OCI-LY7 (cell line): Measurements from ENCODE around the gene RPS24. TPM values are rescaled to one million over a fixed set of nuclear protein-coding genes. Genes with fewer than 3 reads are reported as not detected.

Source experiments
- BruUV-seq: library from RNA; stranded (reverse); fragments of 400-500 nt; replicated peaks from 2 replicates; lab custom pipeline; 2021; lab: Mats Ljungman, UMichigan
- CTCF ChIA-PET: fragments of 300-600 bp; sonication (Branson Sonifier 250); formaldehyde crosslinking; loops from one replicate; lab custom pipeline; 2022; ENCODE audit warnings: antibody characterized with exemption; ENCODE audit not compliant: unreplicated experiment; lab: Charles Lee
- POLR2A ChIA-PET: fragments of 300-600 bp; sonication (Branson Sonifier 250); formaldehyde crosslinking; loops from one replicate; lab custom pipeline; 2022; ENCODE audit warnings: antibody characterized with exemption; lab: Charles Lee
- DNase-seq: peaks from one replicate; pipeline ENCODE4 v3.0.0-alpha.2; 2015; ENCODE audit warnings: low spot score
- H2AFZ ChIP-seq: fragments of 200-600 bp; sonication (generic), shearing (Covaris generic); 2 replicates; pipeline ENCODE4 v1.6.1; 2014; ENCODE audit warnings: mild to moderate bottlenecking, antibody characterized with exemption, low read length, moderate library complexity
- H3K27ac ChIP-seq: fragments of 200-600 bp; sonication (generic); 2 replicates; pipeline ENCODE4 v1.5.1; 2014; ENCODE audit warnings: mixed run types, low read depth, mild to moderate bottlenecking, moderate library complexity, low read length, inconsistent platforms; ENCODE audit not compliant: poor library complexity, severe bottlenecking
- H3K36me3 ChIP-seq: fragments of 200-600 bp; sonication (generic); 2 replicates; pipeline ENCODE4 v1.6.1; 2014; ENCODE audit warnings: mild to moderate bottlenecking, antibody characterized with exemption, low read length, moderate library complexity, mixed read lengths; ENCODE audit not compliant: insufficient read depth
- H3K4me1 ChIP-seq: fragments of 200-600 bp; sonication (generic); 2 replicates; pipeline ENCODE4 v1.5.1; 2014; ENCODE audit warnings: mild to moderate bottlenecking, low read length; ENCODE audit not compliant: insufficient read depth, poor library complexity, severe bottlenecking
- H3K4me2 ChIP-seq: fragments of 200-600 bp; sonication (generic); 2 replicates; pipeline ENCODE4 v1.6.1; 2014; ENCODE audit warnings: mild to moderate bottlenecking, low read length
- H3K4me3 ChIP-seq: fragments of 200-600 bp; sonication (generic); 2 replicates; pipeline ENCODE4 v1.5.1; 2014; ENCODE audit warnings: mild to moderate bottlenecking, low read depth, low read length; ENCODE audit not compliant: poor library complexity, severe bottlenecking
- H3K79me2 ChIP-seq: fragments of 200-600 bp; sonication (generic); 2 replicates; pipeline ENCODE4 v1.6.1; 2016; ENCODE audit warnings: low read depth, mild to moderate bottlenecking, low read length, moderate library complexity, mixed read lengths; ENCODE audit not compliant: insufficient read depth
- H3K9me2 ChIP-seq: fragments of 200-600 bp; sonication (generic); 2 replicates; pipeline ENCODE4 v1.6.1; 2016; ENCODE audit warnings: mild to moderate bottlenecking, low read length, mixed read lengths; ENCODE audit not compliant: insufficient read depth
- H3K9me3 ChIP-seq: fragments of 200-600 bp; sonication (generic); 2 replicates; pipeline ENCODE4 v1.6.1; 2014; ENCODE audit warnings: mild to moderate bottlenecking, mixed run types, low read length, mixed read lengths
- H4K20me1 ChIP-seq: fragments of 200-600 bp; sonication (generic); 2 replicates; pipeline ENCODE4 v1.6.1; 2014; ENCODE audit warnings: mild to moderate bottlenecking, antibody characterized with exemption, low read length, moderate library complexity, mixed read lengths; ENCODE audit not compliant: insufficient read depth
- EZH2phosphoT487 ChIP-seq: fragments of 200-600 bp; sonication (generic); IDR thresholded peaks from 2 replicates; pipeline ENCODE4 v1.6.1; 2018; ENCODE audit warnings: low read depth, borderline replicate concordance, mild to moderate bottlenecking, mixed run types, antibody characterized with exemption, low read length, moderate library complexity, mixed read lengths
- intact Hi-C: fragments of 100-400 bp; cut with micrococcal nuclease; formaldehyde crosslinking; loops from one replicate; pipeline ENCODE4 v1.10.0; 2022; ENCODE audit not compliant: unreplicated experiment
- total RNA-seq, 2 experiments: library from RNA; depleted of rRNA in 1 of 2; stranded (reverse); fragments of >200 nt in 1 of 2; shearing (Covaris generic) in 1 of 2; gene quantifications; 2 replicates each; pipeline ENCODE4 v1.2.3, GENCODE V29; 2014 to 2022
- TF ChIP-seq, protein P1 (sequence below): fragments of 200-600 bp; sonication (generic); conservative IDR thresholded peaks from 2 replicates; pipeline ENCODE4 v1.5.1; 2014; ENCODE audit warnings: mild to moderate bottlenecking, antibody characterized with exemption, low read length, moderate library complexity, mixed read lengths

Gene RPS24
- total RNA-seq, 2 experiments from 2014 or later: 2,059 to 3,395 TPM

DNA sequence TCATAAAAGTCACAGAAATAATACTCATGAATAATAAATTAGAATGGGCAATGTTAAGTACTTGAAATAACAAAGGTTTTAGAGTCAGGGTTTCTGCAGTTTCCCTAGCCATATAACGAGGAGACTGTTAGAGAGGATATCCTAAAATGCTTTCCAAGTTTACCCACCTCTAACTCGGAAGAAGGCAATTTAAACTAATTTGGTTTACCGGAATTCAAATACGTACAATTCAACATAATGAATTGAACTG, 351 bp upstream of the RPS24 start:
- Histone ChIP-seq H3K4me1 (peaks cover 48% of the 10 kb centered on the region), H3K4me2 (peak overlapping the region; percentile 61), H4K20me1 (peaks cover 42% of the 10 kb centered on the region), H3K9me2 (no peaks in the 10 kb centered on the region), H3K9me3 (no peaks in the 10 kb centered on the region), H3K27ac (peak overlapping the region; percentile 56), H3K36me3 (peaks cover 44% of the 10 kb centered on the region), H2AFZ (peak overlapping the region; percentile 79), H3K79me2 (peaks cover 57% of the 10 kb centered on the region), H3K4me3 (peak overlapping the region; percentile 85)
- ChIA-PET CTCF (no interaction called here), POLR2A (interaction anchor here (1.2 kb wide), 1 partner anchor 43 kb away, joined by 3 read pairs; no protein-coding TSS in a partner anchor)
- DNase-seq: no peak
- TF ChIP-seq, protein P1, sequence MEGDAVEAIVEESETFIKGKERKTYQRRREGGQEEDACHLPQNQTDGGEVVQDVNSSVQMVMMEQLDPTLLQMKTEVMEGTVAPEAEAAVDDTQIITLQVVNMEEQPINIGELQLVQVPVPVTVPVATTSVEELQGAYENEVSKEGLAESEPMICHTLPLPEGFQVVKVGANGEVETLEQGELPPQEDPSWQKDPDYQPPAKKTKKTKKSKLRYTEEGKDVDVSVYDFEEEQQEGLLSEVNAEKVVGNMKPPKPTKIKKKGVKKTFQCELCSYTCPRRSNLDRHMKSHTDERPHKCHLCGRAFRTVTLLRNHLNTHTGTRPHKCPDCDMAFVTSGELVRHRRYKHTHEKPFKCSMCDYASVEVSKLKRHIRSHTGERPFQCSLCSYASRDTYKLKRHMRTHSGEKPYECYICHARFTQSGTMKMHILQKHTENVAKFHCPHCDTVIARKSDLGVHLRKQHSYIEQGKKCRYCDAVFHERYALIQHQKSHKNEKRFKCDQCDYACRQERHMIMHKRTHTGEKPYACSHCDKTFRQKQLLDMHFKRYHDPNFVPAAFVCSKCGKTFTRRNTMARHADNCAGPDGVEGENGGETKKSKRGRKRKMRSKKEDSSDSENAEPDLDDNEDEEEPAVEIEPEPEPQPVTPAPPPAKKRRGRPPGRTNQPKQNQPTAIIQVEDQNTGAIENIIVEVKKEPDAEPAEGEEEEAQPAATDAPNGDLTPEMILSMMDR: no peak
- no peak for TF ChIP-seq EZH2phosphoT487
- intact Hi-C loops: loop anchor here (5.0 kb wide), 1 partner anchor 1104 kb away; no protein-coding TSS in a partner anchor
- no TSS peak for BruUV-seq

DNA sequence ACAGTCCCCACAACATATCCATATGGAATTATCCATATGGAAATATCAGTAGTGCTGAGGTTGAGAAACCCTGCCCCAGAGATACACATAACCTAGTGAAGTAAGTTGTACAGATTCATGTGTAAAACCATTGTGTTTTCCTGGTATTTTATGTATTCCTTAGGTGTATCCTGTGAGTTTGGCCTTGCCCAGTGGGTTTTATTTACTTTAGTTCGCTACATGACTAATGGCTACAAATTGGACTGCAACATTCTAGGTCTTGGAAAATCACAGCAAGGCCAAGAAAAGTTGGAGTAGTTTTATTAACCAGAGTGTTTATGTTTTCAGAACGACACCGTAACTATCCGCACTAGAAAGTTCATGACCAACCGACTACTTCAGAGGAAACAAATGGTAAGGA, 1.4 kb downstream of the RPS24 start:
- no TSS peak for BruUV-seq
- H3K9me2 ChIP-seq: no peaks in the 10 kb centered on the region
- H3K4me3 ChIP-seq: peak overlapping the region; percentile 85
- intact Hi-C loops: no loop called here
- peaks cover 60% of the 10 kb centered on the region for H3K36me3 ChIP-seq
- H3K27ac ChIP-seq: peak overlapping the region; percentile 57
- ChIA-PET CTCF (no interaction called here), POLR2A (no interaction called here)
- peak overlapping the region; percentile 94 for H3K4me2 ChIP-seq
- no peaks in the 10 kb centered on the region for H3K9me3 ChIP-seq
- DNase-seq: no peak
- H2AFZ ChIP-seq: no peak overlapping the region
- peaks cover 56% of the 10 kb centered on the region for H4K20me1 ChIP-seq
- TF ChIP-seq, protein P1: no peak
- no peak for TF ChIP-seq EZH2phosphoT487
- peaks cover 65% of the 10 kb centered on the region for H3K79me2 ChIP-seq
- H3K4me1 ChIP-seq: peaks cover 57% of the 10 kb centered on the region

DNA sequence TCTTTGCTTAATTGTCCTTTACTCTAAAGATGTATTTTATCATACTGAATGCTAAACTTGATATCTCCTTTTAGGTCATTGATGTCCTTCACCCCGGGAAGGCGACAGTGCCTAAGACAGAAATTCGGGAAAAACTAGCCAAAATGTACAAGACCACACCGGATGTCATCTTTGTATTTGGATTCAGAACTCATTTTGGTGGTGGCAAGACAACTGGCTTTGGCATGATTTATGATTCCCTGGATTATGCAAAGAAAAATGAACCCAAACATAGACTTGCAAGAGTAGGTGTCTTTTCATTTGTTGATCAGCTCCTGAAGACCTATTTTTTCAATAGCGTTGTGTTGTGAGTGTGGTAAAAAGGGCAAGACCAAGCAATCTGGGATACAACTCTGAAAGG, 1.8 kb downstream of the RPS24 start:
- ChIA-PET POLR2A (interaction anchor here (0.8 to 2.2 kb wide), 2 partner anchors 11 to 579 kb away, joined by 3 to 5 read pairs; no protein-coding TSS in a partner anchor), CTCF (no interaction called here)
- H3K4me2 ChIP-seq: peak overlapping the region; percentile 94
- TF ChIP-seq EZH2phosphoT487: no peak
- TF ChIP-seq, protein P1: no peak
- H4K20me1 ChIP-seq: peaks cover 60% of the 10 kb centered on the region
- peaks cover 64% of the 10 kb centered on the region for H3K36me3 ChIP-seq
- peaks cover 59% of the 10 kb centered on the region for H3K4me1 ChIP-seq
- DNase-seq: no peak
- H3K9me2 ChIP-seq: no peaks in the 10 kb centered on the region
- peak overlapping the region; percentile 85 for H3K4me3 ChIP-seq
- intact Hi-C loops: no loop called here
- BruUV-seq: no TSS peak
- no peaks in the 10 kb centered on the region for H3K9me3 ChIP-seq
- no peak overlapping the region for H2AFZ ChIP-seq
- H3K79me2 ChIP-seq: peaks cover 69% of the 10 kb centered on the region
- H3K27ac ChIP-seq: peak overlapping the region; percentile 57
